ENCODE measurements around the gene PDE10A.

PDE10A gene

GRCh38 chr6:165656581-165657324 is 6.3 kb downstream of the PDE10A start:
- in situ Hi-C loops (cut with MboI; ENCODE audit: low sequenced_read_pairs) = no loop called here

- in situ Hi-C loops (cut with MboI; ENCODE audit: low sequenced_read_pairs) = no loop called here
These were observed 7.8 kb downstream of the PDE10A start for GRCh38 chr6:165655191-165655590.

GRCh38 chr6:165654144-165654543 is 8.9 kb downstream of the PDE10A start:
- in situ Hi-C loops (cut with MboI; ENCODE audit: low sequenced_read_pairs) = no loop called here

- in situ Hi-C loops (cut with MboI; ENCODE audit: low sequenced_read_pairs) = no loop called here
These were observed 9.4 kb downstream of the PDE10A start for GRCh38 chr6:165653607-165654006.

GRCh38 chr6:165653196-165653595 is 9.8 kb downstream of the PDE10A start:
- in situ Hi-C loops (cut with MboI; ENCODE audit: low sequenced_read_pairs) = no loop called here

GRCh38 chr6:165652766-165653165 is 10.3 kb downstream of the PDE10A start:
- in situ Hi-C loops (cut with MboI; ENCODE audit: low sequenced_read_pairs) = no loop called here

GRCh38 chr6:165649166-165650137 is 13.6 kb downstream of the PDE10A start:
- in situ Hi-C loops (cut with MboI; ENCODE audit: low sequenced_read_pairs) = no loop called here

GRCh38 chr6:165647041-165647440 is 16.0 kb downstream of the PDE10A start:
- in situ Hi-C loops (cut with MboI; ENCODE audit: low sequenced_read_pairs) = no loop called here

GRCh38 chr6:165645919-165646318 is 17.1 kb downstream of the PDE10A start:
- in situ Hi-C loops (cut with MboI; ENCODE audit: low sequenced_read_pairs) = no loop called here

- in situ Hi-C loops (cut with MboI; ENCODE audit: low sequenced_read_pairs) = no loop called here
These were observed 18.3 kb downstream of the PDE10A start for GRCh38 chr6:165644586-165645266.

- in situ Hi-C loops (cut with MboI; ENCODE audit: low sequenced_read_pairs) = no loop called here
These were observed 20.0 kb downstream of the PDE10A start for GRCh38 chr6:165643015-165643414.

GRCh38 chr6:165641672-165642156 is 21.3 kb downstream of the PDE10A start:
- in situ Hi-C loops (cut with MboI; ENCODE audit: low sequenced_read_pairs) = no loop called here

GRCh38 chr6:165640806-165641205 is 22.2 kb downstream of the PDE10A start:
- in situ Hi-C loops (cut with MboI; ENCODE audit: low sequenced_read_pairs) = no loop called here

GRCh38 chr6:165638530-165638929 is 24.5 kb downstream of the PDE10A start:
- in situ Hi-C loops (cut with MboI; ENCODE audit: low sequenced_read_pairs) = no loop called here

- in situ Hi-C loops (cut with MboI; ENCODE audit: low sequenced_read_pairs) = no loop called here
These were observed 25.5 kb downstream of the PDE10A start for GRCh38 chr6:165637586-165637985.

- in situ Hi-C loops (cut with MboI; ENCODE audit: low sequenced_read_pairs) = no loop called here
These were observed 26.5 kb downstream of the PDE10A start for GRCh38 chr6:165636402-165637048.

GRCh38 chr6:165635965-165636364 is 27.1 kb downstream of the PDE10A start:
- in situ Hi-C loops (cut with MboI; ENCODE audit: low sequenced_read_pairs) = no loop called here

GRCh38 chr6:165634101-165634880 is 28.8 kb downstream of the PDE10A start:
- in situ Hi-C loops (cut with MboI; ENCODE audit: low sequenced_read_pairs) = no loop called here

GRCh38 chr6:165632194-165632593 is 30.8 kb downstream of the PDE10A start:
- in situ Hi-C loops (cut with MboI; ENCODE audit: low sequenced_read_pairs) = no loop called here

- in situ Hi-C loops (cut with MboI; ENCODE audit: low sequenced_read_pairs) = no loop called here
These were observed 32.5 kb downstream of the PDE10A start for GRCh38 chr6:165630544-165630953.
